Spleen (tissue), 7 donors: Measurements from ENCODE around the gene DIP2C.

Experiments used
- CTCF ChIP-seq, 11 experiments: fragments of 200-600 bp in 7 of 11; fragments of 450-650 bp in 4 of 11; sonication (generic) in 4 of 11; IDR thresholded peaks in 8 of 11; conservative IDR thresholded peaks in 3 of 11; 1 replicate in 7 of 11; 2 replicates in 4 of 11; pipeline versions ENCODE4 v1.4.0 to v1.8.0; 2016 to 2021; ENCODE audit warnings: antibody characterized with exemption in 11 of 11, inconsistent platforms in 4 of 11, mild to moderate bottlenecking in 1 of 11
- POLR2A ChIP-seq, 3 donors: fragments of 450-650 bp; IDR thresholded peaks; one replicate each; pipeline ENCODE4 v1.5.1; 2017; ENCODE audit warnings: antibody characterized with exemption in 3 of 3, mild to moderate bottlenecking in 1 of 3
- POLR2AphosphoS5 ChIP-seq, 3 donors: sonication (generic); formaldehyde crosslinking; IDR thresholded peaks; one replicate each; pipeline ENCODE4 v1.5.1; 2017; ENCODE audit warnings: antibody characterized with exemption in 3 of 3
- donor health status: DM: no; HTN: no; CAD: no; lungs with moderate emphysema.
- donor health status: DM: no; HTN: no; CAD: no.
- donor health status: DM: no; HTN: no; CAD: no.

DNA sequence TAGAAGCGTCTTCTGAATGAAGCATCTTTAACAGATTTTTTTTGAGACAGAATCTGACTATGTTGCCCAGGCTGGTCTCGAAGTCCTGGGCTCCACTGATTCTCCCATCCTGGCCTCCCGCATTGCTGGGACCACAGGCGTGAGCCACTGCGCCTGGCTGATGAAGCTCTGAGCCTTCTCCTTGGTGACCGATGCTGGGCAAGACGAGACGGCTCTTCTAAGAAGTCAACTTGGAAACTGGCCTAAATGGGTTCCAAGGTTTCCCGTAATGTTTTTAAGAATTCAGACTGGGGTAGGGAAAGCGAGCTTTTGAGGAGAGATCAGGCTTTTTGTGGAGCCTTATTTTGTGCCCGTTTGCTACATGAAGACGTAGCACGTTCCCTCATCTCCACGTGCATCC, 329.7 kb downstream of the DIP2C start:
- no peak for TF ChIP-seq CTCF (IDR thresholded peaks at IDR 0.05 in 8 of 11, conservative IDR thresholded peaks at IDR 0.05 in 3 of 11)
- no peak for TF ChIP-seq POLR2AphosphoS5 (IDR thresholded peaks at IDR 0.05)
- no peak for TF ChIP-seq POLR2A (IDR thresholded peaks at IDR 0.05)
